ENCODE results near the gene SLC13A3. TPM values are rescaled to one million over a fixed set of nuclear protein-coding genes. Genes with fewer than 3 reads are reported as not detected.

SLC13A3 gene
- total RNA-seq, 1 experiment from 2014 or later: 1.3 TPM

GRCh38 chr20:46576774-46577395 is 74.4 kb downstream of the SLC13A3 start:
- intact Hi-C loops (cut with micrococcal nuclease; ENCODE audit: unreplicated experiment): no loop called here
- Histone ChIP-seq H3K4me3 (ENCODE audit: low read depth, low read length, poor library complexity, severe bottlenecking) (no peak overlapping the region), H3K9me3 (ENCODE audit: low read depth, low read length, poor library complexity, severe bottlenecking) (no peaks in the 10 kb centered on the region), H3K27me3 (replicated peaks; ENCODE audit: insufficient read depth, low read depth, low read length, poor library complexity) (no peaks in the 10 kb centered on the region), H3K4me1 (ENCODE audit: insufficient read depth, low read length, poor library complexity, severe bottlenecking) (no peaks in the 10 kb centered on the region), H3K27ac (ENCODE audit: low read depth, low read length, poor library complexity, severe bottlenecking) (no peak overlapping the region), H3K36me3 (ENCODE audit: insufficient read depth, low read length, poor library complexity, severe bottlenecking) (no peaks in the 10 kb centered on the region)
- no peak for DNase-seq (ENCODE audit: low spot score)
- no TSS peak for BruUV-seq (replicated peaks)
- ChIA-PET POLR2A (ENCODE audit: low non-redundant PET) (no interaction called here), CTCF (no interaction called here)
- TF ChIP-seq EZH2 (IDR thresholded peaks at IDR 0.05; ENCODE audit: borderline replicate concordance, low read depth, low read length, poor library complexity, severe bottlenecking) (no peak), CTCF (conservative IDR thresholded peaks at IDR 0.05; ENCODE audit: low read depth, low read length) (no peak)

- ChIA-PET CTCF (no interaction called here), POLR2A (ENCODE audit: low non-redundant PET) (no interaction called here)
- DNase-seq (ENCODE audit: low spot score): no peak
- H3K9me3 ChIP-seq (ENCODE audit: low read depth, low read length, poor library complexity, severe bottlenecking): no peaks in the 10 kb centered on the region
- H3K36me3 ChIP-seq (ENCODE audit: insufficient read depth, low read length, poor library complexity, severe bottlenecking): no peaks in the 10 kb centered on the region
- intact Hi-C loops (cut with micrococcal nuclease; ENCODE audit: unreplicated experiment): no loop called here
- no peak overlapping the region for H3K27ac ChIP-seq (ENCODE audit: low read depth, low read length, poor library complexity, severe bottlenecking)
- no peak for TF ChIP-seq CTCF (conservative IDR thresholded peaks at IDR 0.05; ENCODE audit: low read depth, low read length)
- no peak for TF ChIP-seq EZH2 (IDR thresholded peaks at IDR 0.05; ENCODE audit: borderline replicate concordance, low read depth, low read length, poor library complexity, severe bottlenecking)
- H3K27me3 ChIP-seq (replicated peaks; ENCODE audit: insufficient read depth, low read depth, low read length, poor library complexity): no peaks in the 10 kb centered on the region
- H3K4me1 ChIP-seq (ENCODE audit: insufficient read depth, low read length, poor library complexity, severe bottlenecking): no peaks in the 10 kb centered on the region
- H3K4me3 ChIP-seq (ENCODE audit: low read depth, low read length, poor library complexity, severe bottlenecking): no peak overlapping the region
- BruUV-seq (replicated peaks): no TSS peak
Measured at GRCh38 chr20:46575937-46576461, 75.3 kb downstream of the SLC13A3 start.

- TF ChIP-seq EZH2 (IDR thresholded peaks at IDR 0.05; ENCODE audit: borderline replicate concordance, low read depth, low read length, poor library complexity, severe bottlenecking): no peak
- no peak for TF ChIP-seq CTCF (conservative IDR thresholded peaks at IDR 0.05; ENCODE audit: low read depth, low read length)
- no peak for DNase-seq (ENCODE audit: low spot score)
- Histone ChIP-seq H3K9me3 (ENCODE audit: low read depth, low read length, poor library complexity, severe bottlenecking) (no peaks in the 10 kb centered on the region), H3K27ac (ENCODE audit: low read depth, low read length, poor library complexity, severe bottlenecking) (no peak overlapping the region), H3K4me3 (ENCODE audit: low read depth, low read length, poor library complexity, severe bottlenecking) (no peak overlapping the region), H3K27me3 (replicated peaks; ENCODE audit: insufficient read depth, low read depth, low read length, poor library complexity) (no peaks in the 10 kb centered on the region), H3K36me3 (ENCODE audit: insufficient read depth, low read length, poor library complexity, severe bottlenecking) (no peaks in the 10 kb centered on the region), H3K4me1 (ENCODE audit: insufficient read depth, low read length, poor library complexity, severe bottlenecking) (no peaks in the 10 kb centered on the region)
- no TSS peak for BruUV-seq (replicated peaks)
- POLR2A ChIA-PET (ENCODE audit: low non-redundant PET): no interaction called here
- intact Hi-C loops (cut with micrococcal nuclease; ENCODE audit: unreplicated experiment): no loop called here
- CTCF ChIA-PET: no interaction called here
Measured at GRCh38 chr20:46575394-46575793, 75.9 kb downstream of the SLC13A3 start.
